ENCODE measurements around the gene FBRSL1. TPM values are rescaled to one million over a fixed set of nuclear protein-coding genes. Genes with fewer than 3 reads are reported as not detected.
"Not testable (repeated sequence)": the region's sequence is repeated elsewhere in the genome, so short reads cannot be mapped to it uniquely, and the experiment has no call there.

FBRSL1 gene
- polyA plus RNA-seq (ENCODE audit: insufficient read length in 3 of 3), result 10 to 100 TPM; 80.6 to 90.2 (median 82.2) TPM
- long read RNA-seq, donor 1, partial matches to known transcripts, result 0 of 12 reads
- long read RNA-seq, donor 1, other reads (novel, unspliced or antisense), result 11 of 12 reads
- long read RNA-seq, donor 2, result 0 reads
- long read RNA-seq, donor 3, partial matches to known transcripts, result 0 of 5 reads
- long read RNA-seq, donor 3, other reads (novel, unspliced or antisense), result 5 of 5 reads
- long read RNA-seq, donor 4, partial matches to known transcripts, result 0 of 1 reads
- long read RNA-seq, donor 4, other reads (novel, unspliced or antisense), result 0 of 1 reads
- long read RNA-seq, donor 5, partial matches to known transcripts, result 0 of 1 reads
- long read RNA-seq, donor 5, other reads (novel, unspliced or antisense), result 0 of 1 reads
- long read RNA-seq, donor 6, result 0 reads
- long read RNA-seq, donor 7, partial matches to known transcripts, result 23 of 37 reads
- long read RNA-seq, donor 7, other reads (novel, unspliced or antisense), result 13 of 37 reads
- long read RNA-seq, donor 8, result 0 reads
- long read RNA-seq, donor 9, partial matches to known transcripts, result 15 of 15 reads
- long read RNA-seq, donor 9, other reads (novel, unspliced or antisense), result 0 of 15 reads
- long read RNA-seq, donor 10, partial matches to known transcripts, result 15 of 21 reads
- long read RNA-seq, donor 10, other reads (novel, unspliced or antisense), result 5 of 21 reads
- long read RNA-seq, donor 11, partial matches to known transcripts, result 0 of 11 reads
- long read RNA-seq, donor 11, other reads (novel, unspliced or antisense), result 9 of 11 reads
- long read RNA-seq, donor 12, partial matches to known transcripts, result 0 of 8 reads
- long read RNA-seq, donor 12, other reads (novel, unspliced or antisense), result 7 of 8 reads
- long read RNA-seq, donor 13, partial matches to known transcripts, result 5 of 5 reads
- long read RNA-seq, donor 13, other reads (novel, unspliced or antisense), result 0 of 5 reads
- long read RNA-seq, donor 14, result 0 reads
- long read RNA-seq, donor 15, partial matches to known transcripts, result 0 of 9 reads
- long read RNA-seq, donor 15, other reads (novel, unspliced or antisense), result 9 of 9 reads
- long read RNA-seq, donor 16, result 0 reads

- DNase-seq, result peak; percentile 77
These were observed at the start of gene FBRSL1 for GRCh38 chr12:132489602-132490266. Gene FBRSL1, plus strand, starts transcription at chr12:132490151.

GRCh38 chr12:132440420-132440819, 49.5 kb upstream of the FBRSL1 start:
- not testable (repeated sequence) for DNase-seq

- DNase-seq, result no peak
These were observed 47.8 kb upstream of the FBRSL1 start for GRCh38 chr12:132441871-132442863.

- DNase-seq, result no peak
These were observed 46.9 kb upstream of the FBRSL1 start for GRCh38 chr12:132443091-132443490.

GRCh38 chr12:132444283-132444682, 45.7 kb upstream of the FBRSL1 start:
- no peak for DNase-seq

- no peak for DNase-seq
These were observed 44.7 kb upstream of the FBRSL1 start for GRCh38 chr12:132444957-132445883.

GRCh38 chr12:132445884-132446632, 43.9 kb upstream of the FBRSL1 start:
- peak; percentile 85 for DNase-seq

GRCh38 chr12:132446633-132447326, 43.2 kb upstream of the FBRSL1 start:
- no peak for DNase-seq

- no peak for DNase-seq
These were observed 42.6 kb upstream of the FBRSL1 start for GRCh38 chr12:132447327-132447720.

GRCh38 chr12:132447731-132448462, 42.1 kb upstream of the FBRSL1 start:
- DNase-seq, result no peak

GRCh38 chr12:132448463-132448820, 41.5 kb upstream of the FBRSL1 start:
- no peak for DNase-seq

GRCh38 chr12:132449565-132450417, 40.2 kb upstream of the FBRSL1 start:
- no peak for DNase-seq

GRCh38 chr12:132450418-132451171, 39.4 kb upstream of the FBRSL1 start:
- DNase-seq, result no peak

GRCh38 chr12:132451172-132451835, 38.6 kb upstream of the FBRSL1 start:
- no peak for DNase-seq

GRCh38 chr12:132451836-132452195, 38.1 kb upstream of the FBRSL1 start:
- no peak for DNase-seq
